GM19240 (cell line): ENCODE results near the gene MSI2.

ENCODE experiments used
- DNase-seq: peaks from one replicate; pipeline ENCODE4 v3.0.0; 2011; ENCODE audit warnings: low spot score; ENCODE audit not compliant: insufficient read length

Gene MSI2

GRCh38 chr17:57365420-57365819, 109.1 kb downstream of the MSI2 start:
- DNase-seq, result no peak

GRCh38 chr17:57366177-57366557, 109.8 kb downstream of the MSI2 start:
- no peak for DNase-seq

GRCh38 chr17:57366558-57367351, 110.4 kb downstream of the MSI2 start:
- DNase-seq, result no peak

GRCh38 chr17:57368637-57369336, 112.5 kb downstream of the MSI2 start:
- DNase-seq, result no peak

- DNase-seq, result no peak
Measured at GRCh38 chr17:57369509-57369945, 113.2 kb downstream of the MSI2 start.

GRCh38 chr17:57370037-57370581, 113.8 kb downstream of the MSI2 start:
- no peak for DNase-seq

- no peak for DNase-seq
Measured at GRCh38 chr17:57370619-57371018, 114.3 kb downstream of the MSI2 start.

- DNase-seq, result no peak
Measured at GRCh38 chr17:57372156-57372555, 115.8 kb downstream of the MSI2 start.

- no peak for DNase-seq
Measured at GRCh38 chr17:57373048-57373447, 116.7 kb downstream of the MSI2 start.

GRCh38 chr17:57373756-57374155, 117.4 kb downstream of the MSI2 start:
- DNase-seq, result no peak

GRCh38 chr17:57375040-57375769, 118.9 kb downstream of the MSI2 start:
- no peak for DNase-seq

GRCh38 chr17:57375770-57376225, 119.5 kb downstream of the MSI2 start:
- no peak for DNase-seq

- DNase-seq, result no peak
Measured at GRCh38 chr17:57377094-57377493, 120.8 kb downstream of the MSI2 start.

- DNase-seq, result no peak
Measured at GRCh38 chr17:57379237-57379894, 123.0 kb downstream of the MSI2 start.

GRCh38 chr17:57379895-57380434, 123.6 kb downstream of the MSI2 start:
- no peak for DNase-seq

GRCh38 chr17:57381498-57381897, 125.2 kb downstream of the MSI2 start:
- DNase-seq, result no peak

- no peak for DNase-seq
Measured at GRCh38 chr17:57384219-57384618, 127.9 kb downstream of the MSI2 start.

GRCh38 chr17:57385975-57386374, 129.7 kb downstream of the MSI2 start:
- no peak for DNase-seq

GRCh38 chr17:57387575-57387974, 131.3 kb downstream of the MSI2 start:
- no peak for DNase-seq

GRCh38 chr17:57388131-57388725, 131.9 kb downstream of the MSI2 start:
- DNase-seq, result no peak

- no peak for DNase-seq
Measured at GRCh38 chr17:57389473-57389872, 133.2 kb downstream of the MSI2 start.
